Measurements from ENCODE around the gene NRARP.

DNA sequence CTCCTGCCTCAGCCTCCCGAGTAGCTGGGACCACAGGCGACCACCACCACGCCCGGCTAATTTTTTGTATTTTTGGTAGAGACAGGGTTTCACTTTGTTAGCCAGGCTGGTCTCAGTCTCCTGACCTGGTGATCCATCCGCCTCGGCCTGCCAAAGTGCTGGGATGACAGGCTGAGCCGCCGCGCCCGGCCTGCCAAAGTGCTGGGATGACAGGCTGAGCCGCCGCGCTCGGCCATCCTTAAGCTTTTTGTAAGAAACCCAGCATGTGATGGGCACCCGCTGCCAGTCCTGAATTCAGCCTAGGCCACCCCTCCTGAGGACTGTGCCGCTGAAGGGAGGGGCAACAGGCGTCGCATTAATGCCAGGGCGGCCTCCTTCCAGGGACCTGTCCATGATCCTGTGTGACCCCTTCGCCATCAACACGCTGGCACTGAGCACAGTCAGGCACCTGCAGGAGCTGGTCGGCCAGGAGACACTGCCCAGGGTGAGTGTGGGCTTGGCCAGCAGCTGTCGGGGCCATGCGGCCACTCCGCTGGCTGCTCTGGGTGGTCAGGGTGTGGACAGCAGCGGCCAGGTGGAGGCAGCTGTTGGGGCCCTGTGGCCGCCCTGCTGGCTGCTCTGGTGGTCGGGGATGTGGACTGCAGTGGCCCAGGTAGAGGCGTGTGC lies 36.4 kb downstream of the NRARP start:
- TF ChIP-seq, protein P1, sequence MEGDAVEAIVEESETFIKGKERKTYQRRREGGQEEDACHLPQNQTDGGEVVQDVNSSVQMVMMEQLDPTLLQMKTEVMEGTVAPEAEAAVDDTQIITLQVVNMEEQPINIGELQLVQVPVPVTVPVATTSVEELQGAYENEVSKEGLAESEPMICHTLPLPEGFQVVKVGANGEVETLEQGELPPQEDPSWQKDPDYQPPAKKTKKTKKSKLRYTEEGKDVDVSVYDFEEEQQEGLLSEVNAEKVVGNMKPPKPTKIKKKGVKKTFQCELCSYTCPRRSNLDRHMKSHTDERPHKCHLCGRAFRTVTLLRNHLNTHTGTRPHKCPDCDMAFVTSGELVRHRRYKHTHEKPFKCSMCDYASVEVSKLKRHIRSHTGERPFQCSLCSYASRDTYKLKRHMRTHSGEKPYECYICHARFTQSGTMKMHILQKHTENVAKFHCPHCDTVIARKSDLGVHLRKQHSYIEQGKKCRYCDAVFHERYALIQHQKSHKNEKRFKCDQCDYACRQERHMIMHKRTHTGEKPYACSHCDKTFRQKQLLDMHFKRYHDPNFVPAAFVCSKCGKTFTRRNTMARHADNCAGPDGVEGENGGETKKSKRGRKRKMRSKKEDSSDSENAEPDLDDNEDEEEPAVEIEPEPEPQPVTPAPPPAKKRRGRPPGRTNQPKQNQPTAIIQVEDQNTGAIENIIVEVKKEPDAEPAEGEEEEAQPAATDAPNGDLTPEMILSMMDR (conservative IDR thresholded peaks at IDR 0.05 in 1 of 2, IDR thresholded peaks at IDR 0.05 in 1 of 2; ENCODE audit: extremely low read depth in 1 of 2, insufficient read depth in 1 of 2, low read depth in 1 of 2, low read length in 2 of 2): no peak
- TF ChIP-seq EZH2 (IDR thresholded peaks at IDR 0.05; ENCODE audit: borderline replicate concordance, low read length): no peak

Data from mammary epithelial cell (primary cell).